RPMI8226 (cell line): ENCODE results near the gene GAPVD1.
A peak's percentile ranks its signal among the peaks of the same experiment; 100 is the strongest.
"Not testable (repeated sequence)": the region's sequence is repeated elsewhere in the genome, so short reads cannot be mapped to it uniquely, and the experiment has no call there.

Experiments used
- DNase-seq: peaks from one replicate; pipeline ENCODE4 v3.0.0-alpha.2; 2015

Gene GAPVD1

GRCh38 chr9:125261501-125262293 is at the start of gene GAPVD1:
GAPVD1 (plus strand) TSS chr9:125261826; CDS start chr9:125298922, 37,096 bp downstream.
- DNase-seq = peak; percentile 97

GRCh38 chr9:125214186-125214585 is 47.4 kb upstream of the GAPVD1 start:
- DNase-seq = no peak

DNA sequence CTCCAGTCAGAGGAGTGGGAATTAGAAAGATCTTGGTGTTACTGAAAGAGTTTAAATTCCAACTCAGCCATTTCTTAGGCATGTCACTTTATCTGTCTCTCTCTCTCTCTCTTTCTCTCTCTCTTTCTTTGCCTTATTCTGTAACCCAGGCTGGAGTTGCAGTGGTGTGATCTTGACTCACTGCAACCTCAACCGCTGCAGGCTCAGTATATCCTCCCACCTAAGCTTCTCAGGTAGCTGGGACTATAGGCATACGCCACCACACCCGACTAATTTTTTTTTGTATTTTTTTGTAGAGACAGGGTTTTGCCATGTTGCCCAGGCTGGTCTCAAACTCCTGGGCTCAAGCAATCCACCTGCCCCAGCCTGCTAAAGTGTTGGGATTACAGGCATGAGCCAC is 43.0 kb upstream of the GAPVD1 start:
- no peak for DNase-seq

DNA sequence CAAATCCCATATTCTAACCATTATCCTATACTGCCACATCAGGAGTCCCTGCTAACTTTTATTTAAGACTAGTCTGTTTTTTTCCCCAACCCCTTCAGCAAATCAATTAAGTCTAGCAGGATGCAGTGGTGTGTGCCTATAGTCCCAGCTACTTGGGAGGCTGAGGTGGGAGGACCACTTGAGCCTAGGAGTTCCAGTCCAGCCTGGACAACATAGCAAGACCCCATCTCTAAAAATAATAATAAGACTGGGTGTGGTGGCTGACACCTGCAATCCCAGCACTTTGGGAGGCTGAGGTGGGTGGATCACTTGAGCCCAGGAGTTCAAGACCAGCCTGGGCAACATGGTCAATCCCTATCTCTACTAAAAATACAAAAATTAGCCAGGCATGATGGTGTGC is 36.8 kb upstream of the GAPVD1 start:
- not testable (repeated sequence) for DNase-seq

DNA sequence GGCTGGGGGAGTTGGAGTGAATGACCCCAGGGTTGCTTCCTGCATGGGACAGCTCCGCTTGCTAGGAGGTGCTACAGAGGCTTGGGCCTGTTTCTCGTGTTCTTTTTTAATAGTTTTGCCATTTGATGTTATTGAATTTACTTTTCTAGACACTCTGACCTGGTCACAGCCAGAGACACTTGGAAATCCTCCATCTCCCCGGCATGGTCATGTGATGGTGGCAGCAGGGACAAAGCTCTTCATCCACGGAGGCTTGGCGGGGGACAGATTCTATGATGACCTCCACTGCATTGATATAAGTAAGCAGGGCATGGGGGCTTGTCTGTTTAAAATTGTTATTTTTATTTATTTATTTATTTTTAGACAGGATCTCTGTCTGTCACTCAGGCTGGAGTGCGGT is 33.9 kb upstream of the GAPVD1 start:
- no peak for DNase-seq

GRCh38 chr9:125233678-125234077 is 27.9 kb upstream of the GAPVD1 start:
- no peak for DNase-seq

GRCh38 chr9:125234099-125234498 is 27.5 kb upstream of the GAPVD1 start:
- not testable (repeated sequence) for DNase-seq

DNA sequence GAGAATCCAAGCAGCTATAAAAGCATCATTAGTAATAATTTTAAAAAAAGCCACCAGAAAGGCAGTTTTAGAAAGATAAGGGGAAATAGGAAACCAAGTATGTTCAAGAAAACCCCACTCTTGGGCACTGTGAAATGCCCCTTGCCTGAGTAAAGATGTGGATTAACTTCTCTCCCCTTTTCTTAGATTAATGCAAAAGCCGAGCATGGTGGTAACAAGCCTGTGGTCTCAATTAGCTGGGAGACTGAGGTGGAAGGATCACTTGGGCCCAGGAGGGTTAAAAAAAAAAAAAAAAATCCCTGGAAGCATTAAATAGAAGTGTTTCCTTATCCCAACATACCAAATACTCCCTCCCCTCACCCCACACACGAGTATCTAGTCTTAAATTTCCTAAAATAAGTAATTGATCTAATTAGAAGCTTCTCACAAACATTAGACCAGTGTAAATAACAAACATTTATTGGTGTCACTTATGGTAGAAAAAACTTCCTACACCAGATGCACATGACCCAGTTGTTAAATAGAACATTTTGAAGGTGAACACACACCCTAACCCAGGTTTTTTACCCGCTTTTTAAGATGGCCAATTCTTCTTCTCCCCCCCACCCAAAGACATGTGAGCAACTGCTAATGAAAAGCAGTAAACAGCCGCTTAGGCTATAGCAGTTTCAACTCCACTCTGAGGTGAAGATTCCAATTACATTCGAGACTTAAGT is 25.7 kb upstream of the GAPVD1 start:
- DNase-seq = no peak

DNA sequence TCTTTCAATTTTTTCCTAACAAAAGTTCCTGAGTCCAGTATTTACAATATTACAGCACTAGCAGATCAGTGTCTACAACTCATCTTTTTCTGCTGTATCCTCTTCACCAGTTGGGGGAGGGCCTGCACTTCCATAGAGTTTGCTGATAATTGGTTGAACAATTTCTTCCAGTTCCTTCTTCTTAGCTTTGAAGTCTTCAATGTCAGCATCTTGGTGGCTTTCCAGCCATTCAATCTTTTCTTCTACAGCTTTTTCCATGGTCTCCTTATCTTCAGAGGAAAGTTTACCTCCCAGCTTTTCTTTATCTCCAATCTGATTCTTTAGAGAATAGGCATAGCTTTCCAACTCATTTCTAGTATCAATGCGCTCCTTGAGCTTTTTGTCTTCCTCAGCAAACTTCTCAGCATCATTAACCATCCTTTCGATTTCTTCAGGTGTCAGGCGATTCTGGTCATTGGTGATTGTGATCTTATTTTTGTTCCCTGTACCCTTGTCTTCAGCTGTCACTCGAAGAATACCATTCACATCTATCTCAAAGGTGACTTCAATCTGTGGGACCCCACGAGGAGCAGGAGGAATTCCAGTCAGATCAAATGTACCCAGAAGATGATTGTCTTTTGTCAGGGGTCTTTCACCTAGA is 25.0 kb upstream of the GAPVD1 start:
- not testable (repeated sequence) for DNase-seq

DNA sequence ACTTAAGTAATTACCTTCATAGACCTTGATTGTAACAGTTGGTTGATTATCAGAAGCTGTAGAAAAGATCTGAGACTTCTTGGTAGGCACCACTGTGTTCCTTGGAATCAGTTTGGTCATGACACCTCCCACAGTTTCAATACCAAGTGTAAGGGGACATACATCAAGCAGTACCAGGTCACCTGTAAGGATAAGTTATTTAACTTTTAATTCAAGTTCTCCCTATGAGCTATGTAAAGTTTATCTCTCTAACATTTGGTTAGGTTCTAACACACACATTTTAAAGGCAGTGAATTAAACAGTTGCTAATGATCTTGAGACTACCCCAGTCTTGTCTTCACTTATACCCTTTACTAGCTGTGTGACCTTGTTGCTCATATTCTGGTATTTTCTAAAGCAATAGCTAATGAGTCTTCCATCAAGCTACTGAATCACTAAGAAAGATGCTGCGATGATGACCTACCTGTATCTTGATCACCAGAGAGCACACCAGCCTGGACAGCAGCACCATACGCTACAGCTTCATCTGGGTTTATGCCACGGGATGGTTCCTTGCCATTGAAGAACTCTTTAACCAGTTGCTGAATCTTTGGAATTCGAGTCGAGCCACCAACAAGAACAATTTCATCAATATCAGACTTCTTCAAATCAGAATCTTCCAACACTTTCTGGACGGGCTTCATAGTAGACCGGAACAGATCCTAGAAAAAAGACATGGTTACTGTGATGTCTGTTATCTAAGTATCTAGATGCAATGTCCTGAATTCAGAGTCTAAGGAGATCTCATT is 23.3 kb upstream of the GAPVD1 start:
- no peak for DNase-seq

- DNase-seq = no peak
Observed at GRCh38 chr9:125238915-125239446, 22.6 kb upstream of the GAPVD1 start.

GRCh38 chr9:125239631-125240597 is 21.7 kb upstream of the GAPVD1 start:
- DNase-seq = no peak

GRCh38 chr9:125240649-125240999 is 21.0 kb upstream of the GAPVD1 start:
- DNase-seq = peak; percentile 64

DNA sequence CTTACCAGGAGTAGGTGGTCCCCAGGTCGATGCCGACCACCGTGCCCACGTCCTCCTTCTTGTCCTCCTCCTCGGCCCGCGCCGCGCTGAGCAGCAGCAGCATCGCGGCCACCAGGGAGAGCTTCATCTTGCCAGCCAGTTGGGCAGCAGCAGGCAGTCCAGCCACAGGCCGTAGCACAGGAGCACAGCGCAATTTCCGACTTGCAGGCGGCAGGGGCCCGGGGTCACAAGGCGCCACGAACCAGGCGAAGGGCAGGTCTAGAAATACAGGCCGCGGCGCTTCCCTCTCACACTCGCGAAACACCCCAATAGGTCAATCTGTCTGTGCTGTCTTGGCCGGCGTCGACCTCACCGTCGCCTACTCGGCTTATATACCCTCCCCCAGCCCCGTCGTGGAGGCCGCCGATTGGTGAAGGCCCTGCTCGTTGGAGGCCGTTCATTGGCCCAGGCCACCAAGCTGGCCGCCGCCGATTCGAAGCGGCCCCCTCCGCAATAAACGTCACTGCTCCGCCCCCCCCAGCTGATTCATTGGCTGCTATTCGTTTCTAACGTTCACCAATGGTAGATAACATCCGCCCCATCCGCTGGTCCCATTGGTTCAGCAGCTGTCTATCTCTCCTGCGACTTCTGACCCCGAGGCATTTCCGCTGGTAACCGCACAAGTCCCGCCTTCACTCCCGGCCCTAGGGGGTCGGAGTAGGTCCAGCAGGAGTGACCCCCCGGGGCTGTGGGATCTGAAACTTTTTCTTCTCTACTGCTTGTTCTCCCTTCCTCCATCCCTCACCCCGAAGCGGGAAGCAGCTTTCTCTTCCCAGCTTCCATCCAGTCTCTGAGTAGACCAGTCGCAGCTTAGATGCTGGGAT is 20.4 kb upstream of the GAPVD1 start, which contains the start of gene HSPA5:
Gene HSPA5 (minus strand): TSS at position 344 of the 863 bp plus-strand sequence. CDS start 217 bp downstream, at position 127.
- peak; percentile 100 for DNase-seq

- no peak for DNase-seq
Observed at GRCh38 chr9:125241863-125242739, 19.5 kb upstream of the GAPVD1 start.

DNA sequence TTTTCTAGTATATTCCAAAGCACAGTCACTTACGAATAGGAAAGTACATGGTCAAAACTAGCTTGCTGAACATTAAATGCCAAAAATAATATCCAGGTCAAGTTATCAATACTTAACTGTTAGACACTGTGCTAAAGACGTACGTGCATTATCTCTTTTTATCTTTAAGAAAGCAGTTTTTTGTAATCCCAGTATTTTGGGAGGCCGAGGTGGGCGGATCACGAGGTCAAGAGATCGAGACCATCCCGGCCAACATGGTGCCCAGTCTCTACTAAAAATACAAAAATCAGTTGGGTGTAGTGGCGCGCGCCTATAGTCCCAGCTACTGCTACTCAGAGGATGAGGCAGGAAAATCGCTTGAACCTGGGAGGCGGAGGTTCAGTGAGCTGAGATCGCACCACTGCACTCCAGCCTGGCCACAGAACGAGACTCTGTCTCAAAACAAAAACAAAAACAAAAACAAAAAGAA is 17.8 kb upstream of the GAPVD1 start:
- DNase-seq = no peak

GRCh38 chr9:125246261-125246667 is 15.4 kb upstream of the GAPVD1 start:
- no peak for DNase-seq

DNA sequence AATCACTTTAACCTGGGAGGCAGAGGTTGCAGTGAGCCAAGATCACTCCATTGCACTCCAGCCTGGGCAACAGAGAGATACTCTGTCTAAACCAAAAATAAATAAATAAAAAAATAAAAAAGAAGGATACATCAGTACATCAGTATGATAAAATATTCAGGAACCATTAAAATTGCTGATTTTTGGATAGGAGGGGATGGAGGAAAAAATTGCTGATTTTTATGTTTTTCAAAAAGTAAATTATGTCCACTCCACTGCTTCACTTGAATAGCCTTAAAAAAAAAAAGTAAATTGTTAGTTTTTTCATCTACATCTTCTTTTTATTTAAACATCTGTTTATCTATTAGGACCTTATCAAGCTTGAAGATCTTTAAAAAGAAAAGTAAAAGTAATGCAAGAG is 7.4 kb upstream of the GAPVD1 start:
- no peak for DNase-seq

DNA sequence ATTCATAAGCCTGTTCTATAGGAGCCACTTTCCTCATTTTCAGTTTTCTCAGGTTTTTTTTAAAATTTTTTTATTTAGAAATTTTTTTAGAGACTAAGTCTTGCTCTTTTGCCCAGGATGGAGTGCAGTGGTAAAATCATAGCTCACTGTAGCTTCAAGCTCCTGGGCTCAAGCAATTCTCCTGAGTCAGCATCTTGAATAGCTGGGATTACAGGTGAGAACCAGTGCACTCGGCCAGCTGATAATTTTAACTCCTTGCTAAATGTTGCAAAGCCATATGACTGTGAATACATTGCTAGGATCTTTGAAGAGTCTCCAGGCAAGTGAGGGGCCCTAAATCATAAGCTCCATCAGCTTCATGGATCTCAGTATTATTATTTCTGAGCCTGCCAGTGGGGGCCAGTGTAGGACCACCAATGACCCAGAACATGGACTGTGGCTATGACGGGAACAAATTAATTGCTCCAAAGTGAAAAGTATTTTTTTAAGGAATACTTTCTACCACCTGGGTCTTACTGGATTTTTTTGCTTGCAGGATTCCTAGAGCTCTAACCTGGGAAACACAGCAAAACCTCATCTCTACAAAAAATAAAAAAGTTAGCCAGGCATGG is 5.7 kb upstream of the GAPVD1 start:
- peak; percentile 38 for DNase-seq
